ENCODE data around the gene CTU2.

CTU2 gene

DNA sequence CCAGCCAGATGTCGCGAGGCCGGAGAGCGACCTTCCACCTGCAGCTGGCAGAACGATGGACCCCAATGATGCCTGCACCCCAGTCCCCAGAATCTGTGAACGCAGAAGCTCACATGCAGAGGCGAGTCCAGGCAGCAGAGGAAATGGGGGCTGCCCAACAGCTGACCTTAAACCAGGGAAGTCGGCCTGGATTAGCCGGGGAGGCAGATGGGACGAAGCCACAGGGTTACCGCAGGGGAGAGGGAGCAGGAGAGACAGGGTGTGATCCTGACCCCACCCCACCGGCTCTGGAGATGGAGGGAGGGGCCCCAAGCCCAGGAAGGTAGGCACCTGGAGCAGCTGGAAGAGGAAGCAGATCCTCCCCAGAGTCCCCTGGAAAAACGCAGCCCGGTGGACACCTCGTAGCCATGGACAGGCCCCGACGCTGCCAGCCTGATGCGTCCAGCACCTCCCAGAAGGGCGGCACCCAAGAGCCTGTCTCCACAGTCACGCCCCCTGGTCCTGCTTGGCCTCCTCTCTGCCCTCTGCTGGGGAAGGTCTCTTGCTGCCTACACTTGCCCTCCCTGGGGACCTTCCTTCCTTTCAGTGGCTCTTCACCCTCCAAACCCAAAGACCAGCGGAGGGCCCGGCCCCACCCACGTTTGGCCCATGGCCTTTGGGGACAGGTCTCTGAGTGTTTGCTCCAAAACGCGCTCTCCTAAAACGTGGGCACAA is 41.4 kb downstream of the CTU2 start:
- no peak for DNase-seq

DNA sequence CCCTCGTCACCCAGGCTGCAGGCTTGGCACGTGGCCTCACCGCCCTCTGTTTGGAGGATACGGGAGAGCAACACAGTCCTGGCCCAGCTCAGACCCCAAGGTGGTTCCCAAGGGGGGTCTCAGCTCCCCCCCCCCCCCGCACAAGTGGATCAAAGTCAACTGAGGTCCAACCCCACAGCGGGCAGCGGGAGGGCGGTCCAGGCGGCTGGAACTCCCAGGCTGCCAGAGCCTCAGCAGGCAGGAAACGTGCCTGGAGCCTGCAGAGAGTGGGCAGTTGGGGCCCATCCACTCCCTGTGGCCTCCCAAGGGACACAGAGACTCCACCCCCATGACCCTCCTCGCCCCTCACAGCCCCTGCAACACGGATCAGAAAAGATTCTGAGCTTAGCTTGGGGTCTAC is 42.1 kb downstream of the CTU2 start:
- no peak for DNase-seq

DNA sequence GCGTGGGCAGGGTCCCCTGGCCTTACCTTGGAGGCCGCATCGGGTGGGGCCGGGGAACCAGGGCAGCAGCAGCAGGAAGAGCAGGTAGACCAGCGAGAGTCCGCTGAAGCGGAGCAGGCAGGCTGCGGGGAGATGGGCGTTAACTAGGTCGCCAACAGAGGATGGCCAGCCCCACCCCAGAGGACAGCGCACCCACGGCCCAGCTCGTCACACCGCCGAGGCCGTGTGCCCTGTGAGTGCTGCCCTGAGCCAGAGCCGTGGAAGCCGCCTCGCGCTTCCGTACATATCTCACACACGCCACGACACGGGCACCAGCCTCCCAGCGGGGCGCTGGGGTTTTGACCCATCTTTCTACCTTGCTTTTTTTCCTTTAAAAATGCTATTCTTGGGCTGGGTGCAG is 43.1 kb downstream of the CTU2 start:
- no peak for DNase-seq

DNA sequence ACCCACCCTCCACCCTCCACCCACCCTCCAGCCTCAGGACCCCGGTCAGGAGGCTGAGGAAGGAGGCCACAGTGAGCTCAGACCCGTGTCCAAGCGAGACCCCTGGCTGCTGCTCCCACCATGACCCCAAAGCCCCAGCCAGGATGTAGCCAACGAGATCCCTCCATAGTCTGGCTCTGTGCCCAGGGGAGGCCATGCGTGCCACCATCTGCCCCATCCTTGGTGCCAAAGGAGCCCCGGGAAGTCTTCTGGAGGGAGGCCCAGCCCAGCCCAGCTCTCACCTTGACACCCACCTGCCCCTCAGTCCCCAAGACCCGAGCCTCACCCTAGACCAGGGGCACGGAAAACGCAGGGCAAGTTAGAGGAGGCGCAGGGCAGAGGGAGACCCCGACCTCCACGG is 44.6 kb downstream of the CTU2 start:
- no peak for DNase-seq

DNA sequence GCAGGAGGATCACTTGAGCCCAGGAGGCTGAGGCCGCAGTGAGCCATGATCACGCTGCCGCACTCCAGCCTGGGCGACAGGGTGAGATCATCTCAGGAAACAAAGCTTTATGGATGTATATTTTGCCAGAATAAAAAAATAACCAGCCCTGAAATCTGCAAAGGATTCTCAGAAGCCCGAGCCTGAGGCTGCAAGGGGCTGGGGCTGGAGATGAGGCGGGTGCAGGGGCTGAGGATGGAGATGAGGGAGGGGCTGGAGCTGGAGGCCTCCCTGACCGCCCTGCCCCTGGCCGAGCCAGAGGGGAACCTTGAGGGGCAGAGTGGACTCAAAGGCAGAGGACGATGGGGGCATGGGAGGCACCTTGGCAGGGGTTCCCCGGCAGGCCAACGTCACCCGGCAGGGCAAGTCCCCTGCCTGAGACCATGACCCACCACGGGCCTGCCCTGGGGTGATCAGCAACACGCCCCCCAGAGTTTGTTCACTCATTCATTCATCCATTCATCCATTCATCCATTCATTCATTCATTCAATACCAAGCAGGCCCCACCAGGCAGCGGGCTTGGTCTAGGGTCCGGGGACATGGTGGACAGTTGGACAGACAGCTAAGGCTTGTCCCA is 46.2 kb downstream of the CTU2 start:
- no peak for DNase-seq

DNA sequence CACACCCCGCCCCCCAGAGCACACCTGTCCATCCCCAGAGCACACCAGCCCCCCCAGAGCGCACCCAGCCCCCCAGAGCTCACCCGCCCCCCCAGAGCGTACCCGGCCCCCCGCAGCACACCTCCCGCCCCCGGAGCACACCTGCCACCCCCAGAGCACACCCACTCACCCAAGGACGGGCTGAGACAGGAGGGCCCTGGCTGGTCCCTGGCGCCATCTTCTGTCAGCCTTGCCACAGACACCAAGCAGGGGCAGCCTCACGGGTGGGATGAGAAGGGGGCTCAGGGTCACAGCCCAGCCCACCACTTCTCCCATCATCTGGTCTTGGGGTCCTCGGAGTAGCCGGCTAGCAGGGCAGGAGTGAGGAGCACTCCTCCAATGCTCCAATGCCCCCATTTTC is 46.9 kb downstream of the CTU2 start:
- DNase-seq: no peak

DNA sequence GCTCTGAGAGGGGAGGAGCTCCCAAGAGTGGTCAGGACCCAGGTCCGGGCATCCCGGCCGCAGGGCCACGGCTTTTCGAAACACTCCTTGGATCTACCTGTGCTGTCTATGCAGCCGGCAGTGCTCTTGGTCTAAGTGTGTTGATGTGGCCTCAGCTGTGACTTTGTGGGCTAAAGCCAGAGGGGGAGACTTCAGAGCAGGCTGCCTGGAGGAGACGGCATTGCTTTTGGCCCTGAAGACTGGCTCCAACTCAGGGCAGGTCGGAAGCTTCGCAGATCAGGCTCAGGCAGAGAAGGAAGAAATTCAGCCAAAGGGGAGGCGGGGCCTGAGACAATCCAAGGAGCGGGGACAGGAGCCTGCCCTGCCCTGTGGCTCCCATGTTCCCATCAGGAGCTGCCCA is 47.3 kb downstream of the CTU2 start:
- DNase-seq: no peak

DNA sequence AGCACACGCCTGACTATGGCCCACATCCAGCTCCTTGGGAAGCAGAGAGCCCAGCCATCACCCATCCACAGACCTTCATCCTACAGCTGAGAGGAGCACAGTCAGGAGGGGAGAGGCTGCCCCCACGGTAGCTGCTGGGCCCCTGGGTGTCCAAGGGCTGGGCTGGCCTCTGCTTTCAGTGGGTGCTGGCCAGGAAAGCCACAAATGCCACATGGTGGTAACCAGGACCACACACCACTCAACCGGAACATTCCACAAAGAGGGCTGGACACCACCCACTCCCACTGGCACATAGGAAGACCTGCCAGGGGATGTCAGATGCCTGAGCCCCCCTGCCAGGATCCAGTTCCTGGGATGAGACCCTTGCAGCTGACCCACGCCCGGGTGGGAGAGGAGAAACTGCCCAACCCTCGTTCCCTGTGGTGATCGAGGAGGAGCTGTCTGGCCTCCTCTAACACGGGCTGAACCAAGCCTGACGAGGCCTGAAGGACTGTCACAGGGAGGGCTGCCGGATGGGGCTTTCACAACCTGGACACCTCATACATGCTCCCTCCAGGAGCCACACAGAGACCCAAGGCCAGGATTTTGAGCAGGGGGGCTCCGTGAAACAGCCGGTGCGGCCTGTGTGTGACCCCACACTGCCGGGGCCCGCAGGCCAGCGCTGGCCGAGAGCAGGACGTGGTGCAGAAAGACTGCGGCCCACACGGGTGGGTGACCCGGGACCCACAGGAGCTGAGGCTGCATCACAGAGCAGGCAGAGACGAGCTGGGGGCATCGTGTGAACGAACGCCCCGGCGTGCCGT is 48.0 kb downstream of the CTU2 start:
- no peak for DNase-seq

DNA sequence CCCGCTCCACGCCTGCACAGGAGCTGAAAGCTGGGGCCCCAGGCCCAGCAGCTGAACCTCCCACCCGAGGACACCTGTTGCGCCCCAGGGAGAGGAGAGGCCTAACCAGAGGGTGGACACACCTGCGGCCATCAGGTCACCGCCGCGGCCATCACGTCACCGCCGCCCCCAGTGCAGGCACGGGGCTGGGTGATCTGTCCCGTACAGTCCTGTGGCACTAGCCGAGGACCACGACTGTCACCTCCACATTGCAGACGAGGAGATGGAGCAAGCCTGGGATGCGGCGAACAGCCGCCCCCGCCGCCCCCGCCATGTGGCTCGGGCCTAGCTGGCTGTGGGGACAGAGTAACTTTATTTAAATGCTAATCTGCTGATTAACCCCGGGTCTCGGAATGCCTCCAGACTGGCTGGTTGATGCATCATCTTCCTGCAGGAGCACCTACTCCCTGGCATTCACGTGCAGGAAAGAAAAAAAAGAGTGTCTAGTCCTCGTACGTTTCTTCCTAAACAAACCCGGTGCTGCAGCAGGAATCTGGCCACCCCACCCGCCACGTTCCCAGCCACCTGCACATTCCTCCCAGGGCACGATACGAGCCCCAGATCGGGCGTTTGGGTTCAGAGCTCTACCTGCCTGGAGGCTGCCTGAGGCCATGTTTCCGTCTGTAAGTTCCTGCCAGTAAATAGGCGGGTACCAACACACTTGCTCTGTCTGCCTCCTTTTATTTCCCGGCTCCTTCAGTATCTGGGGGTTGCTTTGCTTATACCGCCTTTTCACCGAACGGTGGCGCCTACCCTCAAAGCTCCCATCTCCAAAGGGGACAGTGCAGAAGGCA is 48.8 kb downstream of the CTU2 start:
- DNase-seq: no peak

DNA sequence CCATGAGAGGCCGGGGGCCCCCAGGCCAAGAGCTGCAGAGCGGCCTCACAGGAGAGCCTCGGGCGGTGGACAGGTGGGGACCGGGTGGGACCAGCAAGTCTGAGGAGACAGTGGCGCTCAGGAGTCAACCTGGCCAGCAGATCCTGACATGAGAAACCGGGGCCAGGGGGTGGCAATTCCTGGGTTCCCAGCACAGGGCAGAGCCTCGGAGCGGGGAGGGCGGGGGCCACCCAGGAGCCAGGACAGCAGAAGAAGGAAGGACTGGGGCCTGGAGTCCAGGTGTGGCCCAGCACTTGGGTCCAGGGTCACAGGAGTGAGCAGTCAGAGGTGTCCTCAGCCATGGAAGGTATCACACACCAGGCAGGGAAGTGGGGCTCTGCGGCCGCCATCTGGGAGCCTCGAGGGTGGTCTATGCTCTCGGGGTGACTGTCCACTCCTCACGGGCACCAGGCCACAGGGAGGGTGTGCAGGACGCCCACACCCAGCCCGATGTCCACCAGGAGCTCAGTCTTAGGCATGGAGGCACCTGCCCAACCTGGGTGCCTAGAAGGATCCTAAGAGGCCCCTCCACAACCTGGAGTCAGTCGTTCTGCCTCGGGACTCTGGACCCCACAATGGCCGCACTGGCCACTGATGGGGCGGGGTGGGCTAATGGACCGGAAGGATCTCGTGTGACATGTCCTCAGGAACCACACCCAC is 49.6 kb downstream of the CTU2 start:
- no peak for DNase-seq

DNA sequence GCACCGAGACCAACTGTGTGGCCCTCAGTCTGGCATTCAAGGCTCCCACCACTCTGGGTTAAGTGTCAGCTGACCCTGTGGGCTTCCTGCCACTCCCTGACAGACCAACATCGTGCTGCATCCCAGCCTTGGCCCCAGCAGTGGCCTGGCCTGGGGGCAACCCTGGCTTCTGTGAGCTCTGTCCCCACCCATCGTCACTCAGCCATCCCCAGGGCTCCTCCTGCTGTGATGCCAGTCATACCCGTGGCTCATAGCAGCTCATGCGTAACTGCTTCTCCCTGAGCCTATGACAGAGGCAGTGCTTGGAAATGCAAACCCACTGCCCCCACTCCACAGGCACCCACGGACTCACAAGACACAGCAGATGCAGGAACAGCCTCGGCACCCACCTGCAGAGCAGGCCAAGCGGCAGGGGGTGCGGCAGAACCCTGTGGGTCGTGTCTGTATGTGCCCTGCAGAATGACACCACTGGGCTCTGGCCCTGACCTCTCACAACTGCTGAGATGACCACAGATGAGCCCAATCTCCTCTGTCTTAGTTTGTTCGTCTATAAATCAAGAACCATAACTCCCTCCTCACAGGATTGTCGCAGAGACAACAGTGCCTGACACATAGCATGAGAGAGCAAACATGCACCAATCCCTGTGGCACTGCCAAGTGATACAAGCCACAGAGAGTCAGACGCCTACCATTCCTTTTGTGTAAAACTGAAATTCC is 52.1 kb downstream of the CTU2 start:
- DNase-seq: no peak

DNA sequence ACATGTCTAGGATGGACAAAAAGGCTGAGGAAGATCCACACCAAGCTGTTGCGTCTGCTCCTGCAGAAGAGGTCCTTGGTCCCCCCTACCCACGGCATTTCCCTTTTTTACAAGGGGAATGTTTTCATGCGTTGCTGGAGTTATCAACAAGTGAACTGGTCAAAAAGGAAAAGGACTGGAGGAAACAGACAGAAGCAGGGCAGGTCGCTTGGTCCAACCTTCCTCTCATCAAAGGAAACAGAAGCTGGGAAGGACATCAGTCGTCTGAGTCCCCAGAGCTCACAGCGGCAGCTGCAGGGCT is 52.6 kb downstream of the CTU2 start:
- DNase-seq: no peak

DNA sequence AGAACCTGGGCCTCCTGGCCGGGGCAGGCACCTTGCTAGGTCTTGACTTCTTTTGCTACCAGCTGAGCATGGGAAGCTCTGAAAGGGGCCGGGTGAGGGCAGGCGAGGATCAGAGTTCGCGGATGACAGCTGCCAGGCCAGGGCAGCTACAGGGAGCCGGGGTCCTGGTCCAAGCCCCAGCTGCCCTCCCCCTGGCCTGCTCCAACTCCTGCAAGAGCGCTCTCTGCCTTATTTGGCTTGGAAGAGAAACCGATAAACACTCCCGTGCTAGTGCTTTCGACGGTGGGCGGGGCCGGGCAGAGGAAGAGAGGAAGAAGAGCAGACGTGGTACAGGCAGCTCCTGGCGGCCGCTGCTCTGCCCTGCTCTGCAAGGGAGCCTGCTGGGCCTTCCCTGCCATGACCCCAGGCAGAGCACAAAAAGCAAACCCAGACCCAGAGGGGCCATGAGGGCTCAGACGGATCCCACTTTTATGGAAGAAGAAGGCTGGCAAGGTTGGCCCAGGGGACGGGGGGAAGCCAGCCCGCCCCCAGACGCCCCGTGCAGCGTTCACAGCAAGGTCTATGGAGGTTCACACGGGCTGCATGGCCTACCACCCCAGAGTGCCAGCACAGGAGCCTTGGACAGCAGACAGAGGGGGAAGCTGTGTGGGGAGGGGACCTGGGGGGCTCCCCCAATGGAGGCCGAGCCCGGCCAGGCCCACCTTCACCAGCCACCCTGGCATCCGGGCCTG is 53.1 kb downstream of the CTU2 start:
- DNase-seq: peak; percentile 64

DNA sequence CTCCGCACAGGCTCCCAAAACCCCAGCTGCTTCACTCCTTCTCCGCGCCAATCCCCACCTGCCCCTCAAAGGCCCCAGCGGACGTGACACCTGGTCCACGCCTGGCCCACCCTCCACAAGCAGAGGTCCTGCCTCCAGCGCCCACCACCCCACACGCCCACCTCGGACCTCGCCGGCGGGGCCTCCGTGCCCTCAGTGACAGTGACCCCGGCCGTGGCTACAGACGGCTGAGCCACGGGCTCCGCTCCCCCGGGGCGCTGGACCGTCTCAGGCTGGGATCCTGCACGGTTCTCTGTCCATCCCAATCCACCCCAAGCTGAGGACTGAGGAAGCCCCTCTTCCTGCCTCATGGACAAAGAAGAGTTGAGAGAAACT is 53.7 kb downstream of the CTU2 start:
- no peak for DNase-seq

DNA sequence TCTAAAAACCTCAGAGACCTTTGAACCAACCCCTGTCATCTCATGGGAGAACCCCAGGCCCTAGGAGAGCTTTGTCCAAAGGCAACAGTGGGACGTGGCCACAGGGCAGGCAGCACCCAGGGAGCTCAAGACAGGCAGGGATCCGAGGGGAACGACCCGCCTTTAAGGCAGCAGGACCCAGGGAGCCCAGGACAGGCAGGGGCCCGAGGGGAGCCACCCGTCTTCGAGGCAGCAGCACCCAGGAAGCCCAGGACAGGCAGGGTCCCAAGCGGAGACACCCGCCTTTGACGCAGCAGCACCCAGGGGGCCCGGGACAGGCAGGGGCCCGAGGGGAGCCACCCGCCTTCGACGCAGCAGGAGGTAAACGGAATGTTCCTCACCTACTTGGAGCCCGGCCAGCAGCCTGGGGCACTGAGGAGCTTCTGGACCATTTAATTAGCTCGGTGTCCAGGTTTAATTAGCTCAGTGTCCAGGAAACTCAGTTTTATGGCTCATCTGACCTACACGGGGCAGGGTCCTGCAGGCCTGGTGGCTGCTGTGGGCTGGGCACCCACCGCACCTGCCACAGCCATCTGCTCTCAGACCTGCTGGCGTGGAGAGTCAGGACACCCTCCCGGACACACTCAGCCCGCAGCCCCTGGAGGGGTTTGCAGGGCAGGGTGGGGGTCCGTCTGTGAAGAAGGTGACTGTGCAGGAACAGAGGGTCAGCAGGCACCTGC is 54.3 kb downstream of the CTU2 start:
- no peak for DNase-seq

DNA sequence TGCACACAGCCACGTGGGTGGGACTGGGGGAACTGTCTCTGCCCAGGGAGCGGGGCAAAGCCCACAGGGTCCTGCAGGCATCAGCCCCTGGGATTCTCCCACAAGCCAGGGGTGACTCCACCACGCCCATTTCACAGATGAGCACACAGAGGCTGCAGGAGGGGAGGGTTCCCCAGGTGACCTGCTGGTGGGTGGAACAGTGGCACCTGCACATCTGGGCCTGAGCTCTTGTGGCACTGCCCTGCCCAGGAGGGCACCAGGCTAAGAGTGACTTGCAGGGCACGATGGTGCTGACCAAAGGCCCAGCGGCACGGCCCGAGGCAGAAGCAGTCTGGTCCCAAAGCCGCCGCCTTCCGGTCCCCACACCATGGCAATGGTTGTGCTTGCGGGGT is 54.8 kb downstream of the CTU2 start:
- no peak for DNase-seq

DNA sequence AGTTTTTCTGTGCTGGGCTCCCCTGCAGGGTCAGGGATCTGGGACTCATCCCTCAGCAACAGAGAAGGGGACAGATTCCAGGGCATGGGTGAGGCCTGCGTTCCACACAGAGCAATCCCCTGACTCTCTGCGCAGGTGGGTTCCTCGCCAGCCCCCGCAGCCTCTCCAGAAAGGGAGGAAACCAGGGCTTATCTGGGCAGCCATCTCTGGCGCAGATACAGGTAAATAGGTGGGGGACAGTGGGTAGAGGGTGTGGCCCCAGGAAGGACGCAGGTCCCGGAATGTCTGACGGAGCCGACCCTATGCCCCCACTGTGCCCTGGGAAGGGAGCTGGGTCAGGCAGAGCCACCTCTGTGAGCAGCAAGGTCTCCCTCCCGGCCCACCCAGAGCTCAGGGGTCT is 55.5 kb downstream of the CTU2 start:
- DNase-seq: no peak

DNA sequence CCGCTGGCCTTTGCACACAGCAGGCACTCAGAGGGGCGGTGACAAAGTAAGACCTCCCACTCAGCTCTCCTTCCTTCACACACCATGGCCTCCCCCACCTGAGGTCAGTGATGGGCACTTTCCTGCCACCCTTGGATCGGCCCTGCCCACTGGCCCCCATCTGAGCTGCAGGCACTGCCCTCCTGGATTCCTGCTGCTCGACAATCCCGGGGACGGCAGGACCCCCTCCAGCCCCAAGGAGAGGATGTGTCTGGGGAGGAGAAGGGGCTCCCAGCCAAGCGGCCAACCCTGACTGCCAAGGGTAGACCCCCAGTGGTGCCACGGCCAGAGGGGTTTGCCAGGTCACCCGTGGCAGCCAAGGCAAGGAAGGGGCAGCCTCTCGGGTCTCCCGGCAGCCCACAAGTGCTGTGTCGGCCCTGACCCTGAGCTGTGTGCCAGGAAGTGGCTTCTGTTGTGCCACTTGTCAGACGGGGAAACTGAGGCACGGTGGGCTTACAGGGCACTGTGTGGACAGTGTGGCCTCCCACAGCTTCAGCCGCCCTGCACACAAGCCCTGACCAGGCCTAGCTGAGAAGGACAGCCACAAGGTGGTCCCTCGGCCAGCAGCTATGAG is 56.1 kb downstream of the CTU2 start:
- no peak for DNase-seq

DNA sequence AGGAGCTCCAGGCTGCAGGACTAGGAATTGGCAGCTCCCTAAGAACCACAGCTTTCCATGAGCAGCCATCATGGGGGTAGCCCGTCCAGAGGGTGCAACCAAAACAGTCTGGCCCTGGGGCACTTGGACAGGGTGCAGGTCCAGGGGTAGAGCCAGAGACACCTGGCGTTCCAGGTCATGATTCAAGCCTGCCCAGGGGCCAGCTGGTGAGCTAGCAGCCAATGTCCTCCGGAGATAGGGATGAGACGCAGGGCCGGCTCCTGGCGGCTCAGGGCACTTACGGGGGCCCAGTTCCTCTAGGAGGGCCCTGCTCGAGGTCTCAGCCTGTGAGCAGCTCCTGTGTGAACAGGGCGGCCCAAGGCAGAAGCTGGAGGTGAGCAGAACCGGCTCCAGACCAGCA is 56.6 kb downstream of the CTU2 start:
- no peak for DNase-seq

DNA sequence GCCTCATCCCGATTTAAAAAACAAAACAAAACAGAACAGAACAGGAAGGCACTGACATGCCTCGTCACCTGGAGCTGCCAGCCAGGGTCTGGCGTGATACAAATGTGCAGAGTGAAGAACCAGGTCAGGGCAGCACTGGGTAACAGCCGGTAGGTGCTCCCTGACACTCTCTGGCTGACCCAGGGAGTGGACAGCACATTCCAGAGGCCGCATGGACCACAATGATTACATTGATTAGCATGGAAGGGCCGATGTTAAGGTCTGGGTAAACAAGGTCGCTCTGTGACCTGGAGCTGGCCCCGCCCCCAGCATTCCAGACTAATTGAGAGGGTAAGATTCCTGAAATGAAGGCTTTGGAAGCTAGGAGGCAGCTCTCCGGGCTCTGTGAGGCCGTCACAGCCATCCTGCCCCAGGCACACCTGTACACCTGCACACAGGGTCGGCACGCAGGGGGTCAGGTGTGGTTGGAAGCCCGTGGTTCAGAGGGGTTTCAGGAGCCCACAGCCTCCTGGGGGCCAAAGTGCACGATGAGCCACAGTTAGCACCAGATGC is 57.3 kb downstream of the CTU2 start:
- DNase-seq: no peak
